GM19397 (cell line): ENCODE data around the gene EPC2.

Experiments used
- ATAC-seq: cut with Tn5 transposase; IDR thresholded peaks from one replicate; pipeline ENCODE4 v1.9.1; 2021; ENCODE audit warnings: mild to moderate bottlenecking, moderate library complexity; ENCODE audit not compliant: unreplicated experiment

EPC2 gene

DNA sequence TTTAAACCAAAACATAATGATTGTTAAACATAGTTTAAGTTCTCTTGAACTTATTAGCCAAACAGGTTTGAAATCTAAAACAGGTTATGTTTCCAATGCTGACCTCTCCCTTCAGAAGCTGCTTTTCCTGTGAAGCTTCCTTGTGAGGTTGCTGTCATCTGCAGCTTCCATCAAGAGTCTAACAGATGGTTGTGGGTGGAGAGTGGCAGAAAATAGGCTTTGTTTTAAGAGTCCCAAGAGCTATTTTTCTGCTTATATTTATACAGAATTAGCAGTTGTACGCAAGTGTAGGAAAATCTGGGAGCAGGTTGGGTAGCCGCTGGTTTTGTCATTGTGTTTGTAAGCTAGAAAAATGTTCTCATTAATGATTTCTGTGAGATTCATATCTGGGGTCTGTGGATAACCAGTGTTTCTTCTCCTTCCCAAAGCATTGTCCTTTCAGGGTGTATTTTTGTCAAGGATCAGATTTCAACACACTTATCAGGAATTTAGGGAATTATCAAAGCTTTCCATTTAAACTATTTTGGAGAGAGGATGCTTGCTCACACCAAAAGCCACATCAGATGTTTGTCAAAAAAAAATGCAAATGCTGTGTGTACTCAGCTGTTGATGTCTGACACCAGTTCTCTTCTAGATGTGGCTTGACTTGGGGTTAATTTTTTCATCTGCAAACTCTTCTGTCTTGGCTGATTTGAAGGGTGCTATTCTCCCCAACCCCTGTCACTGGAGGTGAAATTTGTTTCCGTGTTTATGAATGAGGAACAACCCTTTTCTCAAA lies 152.4 kb downstream of the EPC2 start:
- no peak for ATAC-seq

- no peak for ATAC-seq
These were observed 158.1 kb downstream of the EPC2 start for GRCh38 chr2:148802448-148803220.

DNA sequence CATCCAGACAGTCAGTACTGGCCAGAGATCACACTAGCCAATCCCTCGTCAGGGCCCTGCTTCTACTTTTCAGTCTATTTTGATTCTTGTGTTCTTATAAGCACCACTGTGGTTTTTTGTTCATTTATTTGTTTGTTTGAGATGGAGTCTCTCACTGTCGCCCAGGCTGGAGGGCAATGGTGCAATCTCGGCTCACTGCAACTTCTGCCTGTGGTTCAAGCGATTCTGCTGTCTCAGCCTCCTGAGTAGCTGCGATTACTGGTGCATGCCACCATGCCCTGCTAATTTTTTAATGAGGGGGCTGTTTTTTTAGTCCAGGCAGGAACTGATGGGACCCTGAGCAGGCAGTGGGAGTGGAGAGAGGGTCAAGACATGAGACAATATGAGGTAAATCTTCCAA lies 165.5 kb downstream of the EPC2 start:
- no peak for ATAC-seq

GRCh38 chr2:148812306-148812705 lies 167.8 kb downstream of the EPC2 start:
- ATAC-seq = no peak

DNA sequence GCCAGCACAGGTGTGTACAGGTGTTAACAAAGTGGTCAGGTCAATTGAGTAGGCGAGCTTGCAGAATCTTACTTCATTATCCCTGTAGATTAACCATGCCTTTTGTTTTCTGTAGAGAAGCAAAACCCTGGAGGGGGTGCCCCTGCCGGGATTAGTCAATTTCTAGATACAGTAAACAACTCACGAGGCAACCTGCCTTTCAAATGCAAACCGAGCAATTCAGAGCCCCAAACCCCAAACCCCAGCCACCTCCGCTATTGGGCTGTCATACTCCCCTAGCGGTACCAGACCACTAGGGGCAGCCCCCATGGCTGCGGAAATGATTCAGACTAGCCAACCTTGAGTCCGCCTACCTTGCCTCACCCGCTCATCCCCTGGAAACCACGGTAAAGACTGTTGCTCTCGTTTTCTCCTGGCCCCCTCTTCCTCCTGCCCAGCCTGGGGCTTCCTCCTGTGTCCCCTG lies 169.1 kb downstream of the EPC2 start:
- ATAC-seq = peak; percentile 99

DNA sequence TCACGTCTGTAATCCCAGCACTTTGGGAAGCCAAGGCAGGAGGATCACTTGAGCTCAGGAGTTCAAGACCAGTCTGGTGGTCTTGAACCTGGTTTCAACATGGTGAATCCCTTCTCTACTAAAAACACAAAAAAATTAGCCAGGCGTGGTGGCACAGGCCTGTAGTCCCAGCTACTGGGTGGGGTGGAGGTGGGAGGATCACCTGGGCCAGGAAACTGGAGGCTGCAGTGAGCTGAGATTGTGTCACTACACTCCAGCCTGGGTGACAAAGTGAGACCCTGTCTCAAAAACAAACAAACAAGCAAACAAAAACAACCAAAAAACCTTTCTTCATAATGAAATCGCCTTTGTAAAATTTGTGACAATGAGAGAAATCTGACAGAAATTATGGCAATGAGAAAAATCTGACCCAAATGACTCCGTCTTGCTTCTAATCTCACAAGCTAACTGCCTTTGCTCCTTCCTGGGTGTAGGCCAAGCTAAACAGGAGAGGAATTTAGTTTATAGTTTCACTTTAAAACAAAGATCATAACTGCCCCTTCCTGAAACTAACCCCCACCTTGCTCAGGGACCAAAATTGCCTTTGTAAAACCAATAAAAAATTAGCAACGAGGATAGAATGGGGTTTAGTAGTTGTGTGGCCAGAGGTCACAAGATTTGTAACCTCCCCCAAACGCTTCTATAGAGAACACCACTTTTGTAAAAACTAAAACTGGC lies 169.8 kb downstream of the EPC2 start:
- no peak for ATAC-seq

- no peak for ATAC-seq
These were observed 170.4 kb downstream of the EPC2 start for GRCh38 chr2:148814860-148815419.

DNA sequence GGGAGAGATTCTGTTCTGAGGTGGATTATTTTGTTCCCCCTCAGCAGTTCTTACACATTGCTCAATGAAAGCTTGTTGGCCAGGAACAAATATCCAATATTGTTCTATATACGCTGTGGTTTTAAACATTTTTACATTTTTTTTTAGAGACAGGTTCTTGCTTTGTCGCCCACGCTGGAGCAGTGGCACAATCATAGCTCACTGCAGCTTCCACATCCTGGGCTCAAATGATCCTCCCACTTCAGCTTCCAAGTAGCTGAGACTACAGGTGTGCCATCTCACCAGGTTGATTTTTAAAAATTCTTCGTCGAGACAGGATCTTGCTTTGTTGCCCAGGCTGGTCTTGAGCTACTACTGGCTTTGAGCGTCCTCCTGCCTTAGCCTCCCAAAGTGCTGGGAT lies 171.6 kb downstream of the EPC2 start:
- ATAC-seq = no peak

GRCh38 chr2:148817210-148817708 lies 172.7 kb downstream of the EPC2 start:
- no peak for ATAC-seq

GRCh38 chr2:148819019-148819585 lies 174.6 kb downstream of the EPC2 start:
- ATAC-seq = no peak

- no peak for ATAC-seq
These were observed 179.6 kb downstream of the EPC2 start for GRCh38 chr2:148824190-148824589.

DNA sequence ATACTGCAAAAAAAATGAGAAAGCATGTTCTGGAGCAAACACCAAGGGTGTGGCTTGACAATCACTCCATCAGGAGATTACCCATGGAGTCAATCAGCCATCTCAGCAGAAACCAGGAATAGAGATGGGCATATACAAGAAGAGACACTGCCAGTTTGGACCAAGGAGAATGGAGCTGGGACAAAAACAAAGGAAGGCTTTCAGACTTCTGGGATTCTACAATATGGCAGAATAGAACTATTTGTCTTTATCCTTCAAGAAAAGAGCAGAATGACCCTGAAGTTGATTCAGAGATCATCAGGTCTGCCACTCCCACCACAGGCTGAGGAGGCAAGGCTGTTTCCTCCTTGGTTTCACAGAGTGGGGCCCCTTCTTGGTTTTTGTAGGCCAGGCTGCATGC lies 182.2 kb downstream of the EPC2 start:
- no peak for ATAC-seq

- ATAC-seq = no peak
These were observed 184.4 kb downstream of the EPC2 start for GRCh38 chr2:148828941-148829340.

DNA sequence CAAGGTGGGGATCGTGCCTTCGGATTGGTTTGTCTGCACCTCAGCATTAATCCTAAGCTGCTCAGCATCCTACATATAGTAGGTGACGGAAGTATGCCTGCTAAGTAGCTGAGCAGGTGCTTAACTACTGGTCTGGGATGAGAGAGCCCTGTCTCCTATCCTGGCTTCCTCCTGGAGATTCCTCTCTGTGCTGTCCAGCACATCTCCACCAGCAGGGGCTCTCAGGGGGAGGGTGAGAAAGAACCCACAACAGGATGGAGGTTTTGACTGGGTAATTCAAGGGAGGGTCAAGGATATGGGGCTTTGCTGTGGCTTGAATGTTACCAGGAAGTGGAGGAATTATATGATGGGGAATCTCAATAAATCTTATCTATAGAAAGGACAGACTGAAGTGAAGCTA lies 185.1 kb downstream of the EPC2 start:
- ATAC-seq = no peak

DNA sequence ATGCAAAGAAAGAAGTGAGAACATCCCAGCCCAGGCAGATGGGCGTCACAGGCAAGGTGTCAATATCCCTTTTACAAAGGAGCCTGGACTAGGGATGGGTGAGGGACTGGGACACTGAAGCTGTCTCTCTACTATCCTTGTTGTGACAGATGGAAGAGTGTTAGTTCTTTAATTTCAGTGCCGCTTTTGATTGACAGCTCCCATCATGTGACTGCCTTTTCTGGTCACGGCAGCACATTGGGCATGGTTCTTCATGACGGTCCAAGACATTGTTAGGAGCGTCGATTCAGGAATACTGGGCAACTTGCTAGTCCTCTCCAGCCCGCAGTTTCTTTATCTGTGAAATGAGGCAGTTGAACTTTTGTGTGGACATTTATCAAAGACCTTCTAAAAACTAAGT lies 188.1 kb downstream of the EPC2 start:
- ATAC-seq = no peak
